Measurements from ENCODE around the gene VEGFA.
"Not testable (repeated sequence)": the region's sequence is repeated elsewhere in the genome, so short reads cannot be mapped to it uniquely, and the experiment has no call there.

DNA sequence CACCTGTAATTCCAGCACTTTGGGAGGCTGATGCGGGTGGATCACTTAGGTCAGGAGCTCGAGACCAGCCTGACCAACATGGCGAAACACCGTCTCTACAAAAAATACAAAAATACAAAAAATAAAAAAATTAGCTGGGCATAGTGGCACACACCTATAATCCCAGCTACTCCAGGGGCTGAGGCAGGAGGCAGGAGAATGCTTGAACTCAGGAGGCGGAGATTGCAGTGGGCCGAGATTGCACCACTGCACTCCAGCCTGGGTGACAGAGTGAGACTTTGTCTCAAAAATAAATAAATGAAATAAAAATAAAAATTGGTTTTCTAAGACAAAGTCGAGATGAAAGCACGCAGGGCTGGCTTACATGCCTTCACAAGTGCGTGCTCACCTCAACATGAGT is 49.0 kb downstream of the VEGFA start:
- TF ChIP-seq, protein P1, sequence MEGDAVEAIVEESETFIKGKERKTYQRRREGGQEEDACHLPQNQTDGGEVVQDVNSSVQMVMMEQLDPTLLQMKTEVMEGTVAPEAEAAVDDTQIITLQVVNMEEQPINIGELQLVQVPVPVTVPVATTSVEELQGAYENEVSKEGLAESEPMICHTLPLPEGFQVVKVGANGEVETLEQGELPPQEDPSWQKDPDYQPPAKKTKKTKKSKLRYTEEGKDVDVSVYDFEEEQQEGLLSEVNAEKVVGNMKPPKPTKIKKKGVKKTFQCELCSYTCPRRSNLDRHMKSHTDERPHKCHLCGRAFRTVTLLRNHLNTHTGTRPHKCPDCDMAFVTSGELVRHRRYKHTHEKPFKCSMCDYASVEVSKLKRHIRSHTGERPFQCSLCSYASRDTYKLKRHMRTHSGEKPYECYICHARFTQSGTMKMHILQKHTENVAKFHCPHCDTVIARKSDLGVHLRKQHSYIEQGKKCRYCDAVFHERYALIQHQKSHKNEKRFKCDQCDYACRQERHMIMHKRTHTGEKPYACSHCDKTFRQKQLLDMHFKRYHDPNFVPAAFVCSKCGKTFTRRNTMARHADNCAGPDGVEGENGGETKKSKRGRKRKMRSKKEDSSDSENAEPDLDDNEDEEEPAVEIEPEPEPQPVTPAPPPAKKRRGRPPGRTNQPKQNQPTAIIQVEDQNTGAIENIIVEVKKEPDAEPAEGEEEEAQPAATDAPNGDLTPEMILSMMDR (conservative IDR thresholded peaks at IDR 0.05; ENCODE audit: low read length) = not testable (repeated sequence)
- TF ChIP-seq EZH2phosphoT487 (IDR thresholded peaks at IDR 0.05; ENCODE audit: borderline replicate concordance) = not testable (repeated sequence)

Data from Loucy (cell line).